ENCODE measurements around the gene ARHGEF5. TPM values are rescaled to one million over a fixed set of nuclear protein-coding genes. Genes with fewer than 3 reads are reported as not detected.
"Not testable (repeated sequence)": the region's sequence is repeated elsewhere in the genome, so short reads cannot be mapped to it uniquely, and the experiment has no call there.

The ARHGEF5 gene
- total and polyA plus RNA-seq, 10 of the 15 experiments (the other 5 are each of a cell fraction or from before 2014, with no cell fraction given) = 1.6 to 17.2 (median 7.8) TPM

DNA sequence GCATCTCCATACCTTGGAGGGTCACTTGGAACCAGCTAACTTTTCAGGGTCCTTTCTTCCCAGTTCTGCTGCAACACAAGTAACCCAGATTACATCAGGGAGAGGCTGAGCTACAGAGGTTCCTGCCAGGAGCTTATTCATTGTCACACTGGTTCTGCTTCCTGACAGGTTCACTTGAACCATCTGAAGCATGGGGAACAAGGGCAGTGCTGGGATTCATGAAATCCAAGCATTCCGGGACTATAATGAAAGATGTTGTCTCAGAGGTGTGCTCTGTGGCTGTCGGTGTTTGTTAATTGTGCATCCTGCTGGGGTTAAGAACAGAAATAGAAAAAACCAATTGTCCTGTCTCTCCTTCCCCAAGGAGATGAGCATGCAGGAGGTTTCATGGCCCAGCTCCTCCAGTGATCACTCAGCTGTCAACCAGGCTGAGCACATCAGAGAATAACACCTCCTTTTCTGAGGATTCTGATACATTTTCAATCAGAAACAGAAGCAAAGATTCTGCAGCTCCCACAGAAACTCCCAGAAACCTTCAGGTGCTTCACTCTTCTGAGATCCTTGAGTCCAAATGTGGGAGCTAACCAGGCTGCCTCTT is 43.2 kb upstream of the ARHGEF5 start, which contains the start of gene OR2A1:
OR2A1 (plus strand) TSS at position 548 of the 598 bp plus-strand sequence. CDS start 5,706 bp downstream, outside the sequence.
- POLR2A ChIA-PET = not testable (repeated sequence)

DNA sequence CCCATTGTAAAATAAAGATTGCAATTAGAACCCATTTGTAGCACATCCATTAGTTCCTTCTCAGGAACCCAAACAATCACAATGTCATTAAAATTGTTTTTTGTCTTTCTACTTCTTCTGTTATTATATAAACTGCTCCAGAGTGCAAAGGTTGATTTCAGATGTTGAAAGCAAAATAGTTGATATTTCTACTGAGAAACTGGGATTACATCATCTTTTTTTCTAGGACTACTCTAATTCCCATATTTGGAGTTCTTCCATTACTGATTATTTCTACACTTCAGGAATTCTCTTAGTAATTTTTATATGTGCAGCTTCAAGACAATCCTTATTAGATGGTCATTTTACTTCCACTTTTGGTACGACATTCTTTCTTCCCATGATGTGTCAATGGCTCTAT is 37.7 kb upstream of the ARHGEF5 start:
- SMC1A ChIA-PET (ENCODE audit: uncharacterized antibody, unreplicated experiment); FAIRE-seq; H2AFZ ChIP-seq (ENCODE audit: control insufficient read depth, low read depth, low read length); H3K4me1 ChIP-seq (ENCODE audit: control insufficient read depth, insufficient read depth, low read length); POLR2A ChIA-PET; BruUV-seq (replicated peaks); in situ Hi-C loops (cut with MboI); H3K79me2 ChIP-seq (ENCODE audit: control insufficient read depth, insufficient read depth, low read length); H3K27ac ChIP-seq (ENCODE audit: control insufficient read depth, insufficient read depth); H4K20me1 ChIP-seq (ENCODE audit: control insufficient read depth, insufficient read depth); DNase-seq (ENCODE audit: low read depth, low spot score); ATAC-seq; H3K27me3 ChIP-seq (replicated peaks in 1 of 2; ENCODE audit: control insufficient read depth in 2 of 2, insufficient read depth in 2 of 2, low read length in 1 of 2); H3K9ac ChIP-seq (ENCODE audit: control insufficient read depth, insufficient read depth, low read length); intact Hi-C loops (cut with micrococcal nuclease; ENCODE audit: unreplicated experiment); H3K4me3 ChIP-seq; RAD21 ChIA-PET (ENCODE audit: unreplicated experiment); H3K4me2 ChIP-seq (ENCODE audit: control insufficient read depth, insufficient read depth); H3K9me3 ChIP-seq (replicated peaks; ENCODE audit: control insufficient read depth, insufficient read depth, low read length); H3K36me3 ChIP-seq (ENCODE audit: control insufficient read depth in 2 of 2, insufficient read depth in 2 of 2, low read length in 1 of 2); CTCF ChIA-PET: not testable (repeated sequence)
- WGBS (ENCODE audit: insufficient coverage, insufficient replicate concordance, low lambda C conversion rate, missing lambda C conversion rate) = no CpG with 5 or more reads among the region's 1 CpG

More for the DNA sequence above, 43.2 kb upstream of the ARHGEF5 start, which contains the start of gene OR2A1:
- H4K20me1 ChIP-seq (ENCODE audit: control insufficient read depth, insufficient read depth); SMC1A ChIA-PET (ENCODE audit: uncharacterized antibody, unreplicated experiment); DNase-seq (ENCODE audit: low read depth, low spot score); H3K4me1 ChIP-seq (ENCODE audit: control insufficient read depth, insufficient read depth, low read length); ATAC-seq; intact Hi-C loops (cut with micrococcal nuclease; ENCODE audit: unreplicated experiment); BruUV-seq (replicated peaks); H3K27ac ChIP-seq (ENCODE audit: control insufficient read depth, insufficient read depth); H3K27me3 ChIP-seq (replicated peaks in 1 of 2; ENCODE audit: control insufficient read depth in 2 of 2, insufficient read depth in 2 of 2, low read length in 1 of 2); H3K79me2 ChIP-seq (ENCODE audit: control insufficient read depth, insufficient read depth, low read length); H3K9ac ChIP-seq (ENCODE audit: control insufficient read depth, insufficient read depth, low read length); in situ Hi-C loops (cut with MboI); H2AFZ ChIP-seq (ENCODE audit: control insufficient read depth, low read depth, low read length); H3K36me3 ChIP-seq (ENCODE audit: control insufficient read depth in 2 of 2, insufficient read depth in 2 of 2, low read length in 1 of 2); H3K4me3 ChIP-seq; FAIRE-seq; H3K4me2 ChIP-seq (ENCODE audit: control insufficient read depth, insufficient read depth); H3K9me3 ChIP-seq (replicated peaks; ENCODE audit: control insufficient read depth, insufficient read depth, low read length); CTCF ChIA-PET; RAD21 ChIA-PET (ENCODE audit: unreplicated experiment): not testable (repeated sequence)
- WGBS (ENCODE audit: insufficient coverage, insufficient replicate concordance, low lambda C conversion rate, missing lambda C conversion rate) = no CpG with 5 or more reads among the region's 2 CpGs

DNA sequence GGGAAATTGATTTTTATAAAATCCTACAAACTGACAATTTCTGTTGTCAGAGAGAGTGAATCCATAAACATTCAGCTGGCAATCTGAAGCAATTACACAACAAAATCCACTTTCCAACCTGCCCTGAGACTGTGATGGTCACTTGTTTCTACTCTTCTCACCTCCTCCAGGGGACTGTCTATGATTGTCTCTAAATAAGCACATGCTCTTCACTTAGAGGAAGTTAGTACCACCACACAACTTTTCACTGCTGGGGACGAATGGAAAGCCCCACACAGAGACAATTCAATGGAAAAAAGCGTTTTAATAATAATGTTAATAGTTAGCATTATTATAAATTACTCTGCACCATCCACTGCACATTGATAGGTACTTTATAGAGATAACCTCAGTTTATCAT is 35.7 kb upstream of the ARHGEF5 start:
- H3K4me3 ChIP-seq; H3K79me2 ChIP-seq (ENCODE audit: control insufficient read depth, insufficient read depth, low read length); H3K4me2 ChIP-seq (ENCODE audit: control insufficient read depth, insufficient read depth); H3K9ac ChIP-seq (ENCODE audit: control insufficient read depth, insufficient read depth, low read length); H3K36me3 ChIP-seq (ENCODE audit: control insufficient read depth in 2 of 2, insufficient read depth in 2 of 2, low read length in 1 of 2); in situ Hi-C loops (cut with MboI); CTCF ChIA-PET; BruUV-seq (replicated peaks); H3K27me3 ChIP-seq (replicated peaks in 1 of 2; ENCODE audit: control insufficient read depth in 2 of 2, insufficient read depth in 2 of 2, low read length in 1 of 2); FAIRE-seq; RAD21 ChIA-PET (ENCODE audit: unreplicated experiment); H3K27ac ChIP-seq (ENCODE audit: control insufficient read depth, insufficient read depth); DNase-seq (ENCODE audit: low read depth, low spot score); POLR2A ChIA-PET; H4K20me1 ChIP-seq (ENCODE audit: control insufficient read depth, insufficient read depth); intact Hi-C loops (cut with micrococcal nuclease; ENCODE audit: unreplicated experiment); H3K9me3 ChIP-seq (replicated peaks; ENCODE audit: control insufficient read depth, insufficient read depth, low read length); H2AFZ ChIP-seq (ENCODE audit: control insufficient read depth, low read depth, low read length); H3K4me1 ChIP-seq (ENCODE audit: control insufficient read depth, insufficient read depth, low read length); SMC1A ChIA-PET (ENCODE audit: uncharacterized antibody, unreplicated experiment): not testable (repeated sequence)
- peak; percentile 47; the same call in 2 of the 3 replicates for ATAC-seq
- no CpG with 5 or more reads among the region's 2 CpGs for WGBS (ENCODE audit: insufficient coverage, insufficient replicate concordance, low lambda C conversion rate, missing lambda C conversion rate)

DNA sequence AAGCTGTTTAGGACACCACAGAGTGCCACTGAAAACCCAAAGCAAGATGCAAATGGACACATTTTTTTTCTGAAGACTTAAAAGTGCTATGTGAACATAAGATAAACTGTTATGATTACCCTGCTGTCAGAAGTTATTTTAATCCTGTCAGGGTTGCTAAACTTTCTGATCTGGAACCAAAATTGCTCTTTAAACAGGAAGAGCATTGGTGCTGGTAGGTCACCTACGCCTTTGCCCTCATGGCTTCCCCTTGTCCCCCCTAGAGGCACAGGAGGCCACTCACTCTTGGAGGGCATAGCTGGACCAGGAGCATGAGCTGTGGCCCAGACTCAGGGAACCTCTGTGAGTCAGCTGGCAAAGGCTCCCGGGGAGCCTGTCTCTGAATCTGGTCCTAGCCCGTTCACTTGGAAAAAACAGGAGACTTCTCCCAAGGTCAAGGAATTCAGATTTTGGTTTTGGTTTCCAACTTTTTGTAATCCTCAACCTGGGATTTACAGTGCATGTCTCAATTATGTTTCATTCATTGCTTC is 33.5 kb upstream of the ARHGEF5 start:
- POLR2A ChIA-PET = not testable (repeated sequence)

More for the DNA sequence above, 33.5 kb upstream of the ARHGEF5 start:
- FAIRE-seq; H3K4me2 ChIP-seq (ENCODE audit: control insufficient read depth, insufficient read depth); H3K4me1 ChIP-seq (ENCODE audit: control insufficient read depth, insufficient read depth, low read length); CTCF ChIA-PET; H3K79me2 ChIP-seq (ENCODE audit: control insufficient read depth, insufficient read depth, low read length); intact Hi-C loops (cut with micrococcal nuclease; ENCODE audit: unreplicated experiment); H3K9me3 ChIP-seq (replicated peaks; ENCODE audit: control insufficient read depth, insufficient read depth, low read length); SMC1A ChIA-PET (ENCODE audit: uncharacterized antibody, unreplicated experiment); H3K27ac ChIP-seq (ENCODE audit: control insufficient read depth, insufficient read depth); DNase-seq (ENCODE audit: low read depth, low spot score); in situ Hi-C loops (cut with MboI); H3K9ac ChIP-seq (ENCODE audit: control insufficient read depth, insufficient read depth, low read length); ATAC-seq; H3K36me3 ChIP-seq (ENCODE audit: control insufficient read depth in 2 of 2, insufficient read depth in 2 of 2, low read length in 1 of 2); BruUV-seq (replicated peaks); H2AFZ ChIP-seq (ENCODE audit: control insufficient read depth, low read depth, low read length); RAD21 ChIA-PET (ENCODE audit: unreplicated experiment); H3K4me3 ChIP-seq; H4K20me1 ChIP-seq (ENCODE audit: control insufficient read depth, insufficient read depth); H3K27me3 ChIP-seq (replicated peaks in 1 of 2; ENCODE audit: control insufficient read depth in 2 of 2, insufficient read depth in 2 of 2, low read length in 1 of 2): not testable (repeated sequence)
- WGBS (ENCODE audit: insufficient coverage, insufficient replicate concordance, low lambda C conversion rate, missing lambda C conversion rate) = 20% methylated on average over 1 of the region's 3 CpGs

All from GM12878 (cell line).